ENCODE results near the gene RNF183.

DNA sequence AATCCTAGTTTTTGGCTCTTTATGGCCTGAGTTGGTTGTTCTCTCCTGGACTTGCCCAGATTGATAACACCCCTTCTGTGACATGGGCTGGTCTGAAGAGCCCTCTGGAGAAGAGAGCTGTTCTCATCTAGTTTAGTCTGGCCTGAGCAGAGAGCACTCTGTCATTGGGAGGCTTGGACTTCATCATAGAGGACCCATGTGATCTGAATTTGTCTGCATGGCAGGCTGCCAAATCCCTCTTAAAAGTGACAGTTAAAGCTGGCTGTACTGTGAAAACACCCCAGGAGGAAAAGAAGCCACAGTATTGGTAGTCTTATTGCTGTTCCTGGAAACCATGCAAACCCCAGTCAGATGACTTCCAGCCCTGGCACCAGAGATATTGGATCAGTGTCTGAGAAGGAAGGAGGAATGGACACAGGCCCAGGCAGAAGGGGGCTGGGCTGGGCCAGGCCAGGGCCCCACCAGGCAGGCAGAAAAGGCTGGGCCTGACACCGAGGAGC, 40.6 kb upstream of the RNF183 start:
- TF ChIP-seq EP300 (conservative IDR thresholded peaks at IDR 0.05; ENCODE audit: poor library complexity, severe bottlenecking) (no peak), TAF1 (IDR thresholded peaks at IDR 0.05; ENCODE audit: low read depth) (no peak), EZH2 (IDR thresholded peaks at IDR 0.05; ENCODE audit: borderline replicate concordance, insufficient read depth, low read length, poor library complexity, severe bottlenecking) (no peak), MXI1 (conservative IDR thresholded peaks at IDR 0.05; ENCODE audit: poor library complexity, severe bottlenecking) (no peak), RAD21 (conservative IDR thresholded peaks at IDR 0.05) (no peak)
- TF ChIP-seq, protein P1, sequence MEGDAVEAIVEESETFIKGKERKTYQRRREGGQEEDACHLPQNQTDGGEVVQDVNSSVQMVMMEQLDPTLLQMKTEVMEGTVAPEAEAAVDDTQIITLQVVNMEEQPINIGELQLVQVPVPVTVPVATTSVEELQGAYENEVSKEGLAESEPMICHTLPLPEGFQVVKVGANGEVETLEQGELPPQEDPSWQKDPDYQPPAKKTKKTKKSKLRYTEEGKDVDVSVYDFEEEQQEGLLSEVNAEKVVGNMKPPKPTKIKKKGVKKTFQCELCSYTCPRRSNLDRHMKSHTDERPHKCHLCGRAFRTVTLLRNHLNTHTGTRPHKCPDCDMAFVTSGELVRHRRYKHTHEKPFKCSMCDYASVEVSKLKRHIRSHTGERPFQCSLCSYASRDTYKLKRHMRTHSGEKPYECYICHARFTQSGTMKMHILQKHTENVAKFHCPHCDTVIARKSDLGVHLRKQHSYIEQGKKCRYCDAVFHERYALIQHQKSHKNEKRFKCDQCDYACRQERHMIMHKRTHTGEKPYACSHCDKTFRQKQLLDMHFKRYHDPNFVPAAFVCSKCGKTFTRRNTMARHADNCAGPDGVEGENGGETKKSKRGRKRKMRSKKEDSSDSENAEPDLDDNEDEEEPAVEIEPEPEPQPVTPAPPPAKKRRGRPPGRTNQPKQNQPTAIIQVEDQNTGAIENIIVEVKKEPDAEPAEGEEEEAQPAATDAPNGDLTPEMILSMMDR (IDR thresholded peaks at IDR 0.05; ENCODE audit: poor library complexity, severe bottlenecking): no peak
- TF ChIP-seq, protein P2, sequence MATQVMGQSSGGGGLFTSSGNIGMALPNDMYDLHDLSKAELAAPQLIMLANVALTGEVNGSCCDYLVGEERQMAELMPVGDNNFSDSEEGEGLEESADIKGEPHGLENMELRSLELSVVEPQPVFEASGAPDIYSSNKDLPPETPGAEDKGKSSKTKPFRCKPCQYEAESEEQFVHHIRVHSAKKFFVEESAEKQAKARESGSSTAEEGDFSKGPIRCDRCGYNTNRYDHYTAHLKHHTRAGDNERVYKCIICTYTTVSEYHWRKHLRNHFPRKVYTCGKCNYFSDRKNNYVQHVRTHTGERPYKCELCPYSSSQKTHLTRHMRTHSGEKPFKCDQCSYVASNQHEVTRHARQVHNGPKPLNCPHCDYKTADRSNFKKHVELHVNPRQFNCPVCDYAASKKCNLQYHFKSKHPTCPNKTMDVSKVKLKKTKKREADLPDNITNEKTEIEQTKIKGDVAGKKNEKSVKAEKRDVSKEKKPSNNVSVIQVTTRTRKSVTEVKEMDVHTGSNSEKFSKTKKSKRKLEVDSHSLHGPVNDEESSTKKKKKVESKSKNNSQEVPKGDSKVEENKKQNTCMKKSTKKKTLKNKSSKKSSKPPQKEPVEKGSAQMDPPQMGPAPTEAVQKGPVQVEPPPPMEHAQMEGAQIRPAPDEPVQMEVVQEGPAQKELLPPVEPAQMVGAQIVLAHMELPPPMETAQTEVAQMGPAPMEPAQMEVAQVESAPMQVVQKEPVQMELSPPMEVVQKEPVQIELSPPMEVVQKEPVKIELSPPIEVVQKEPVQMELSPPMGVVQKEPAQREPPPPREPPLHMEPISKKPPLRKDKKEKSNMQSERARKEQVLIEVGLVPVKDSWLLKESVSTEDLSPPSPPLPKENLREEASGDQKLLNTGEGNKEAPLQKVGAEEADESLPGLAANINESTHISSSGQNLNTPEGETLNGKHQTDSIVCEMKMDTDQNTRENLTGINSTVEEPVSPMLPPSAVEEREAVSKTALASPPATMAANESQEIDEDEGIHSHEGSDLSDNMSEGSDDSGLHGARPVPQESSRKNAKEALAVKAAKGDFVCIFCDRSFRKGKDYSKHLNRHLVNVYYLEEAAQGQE (IDR thresholded peaks at IDR 0.05; ENCODE audit: borderline replicate concordance): no peak

All from neural cell (in vitro differentiated cells).